22Rv1 (cell line): ENCODE measurements around the gene ZSWIM5.

Source experiments
- ZFX ChIP-seq: fragments of 450-650 bp; IDR thresholded peaks from 2 replicates; pipeline ENCODE4 v1.6.1; 2017; ENCODE audit warnings: antibody characterized with exemption, borderline replicate concordance
- TF ChIP-seq, protein P1 (sequence below): fragments of 450-650 bp; IDR thresholded peaks from 2 replicates; pipeline ENCODE4 v1.5.1; 2017; ENCODE audit warnings: mild to moderate bottlenecking

DNA sequence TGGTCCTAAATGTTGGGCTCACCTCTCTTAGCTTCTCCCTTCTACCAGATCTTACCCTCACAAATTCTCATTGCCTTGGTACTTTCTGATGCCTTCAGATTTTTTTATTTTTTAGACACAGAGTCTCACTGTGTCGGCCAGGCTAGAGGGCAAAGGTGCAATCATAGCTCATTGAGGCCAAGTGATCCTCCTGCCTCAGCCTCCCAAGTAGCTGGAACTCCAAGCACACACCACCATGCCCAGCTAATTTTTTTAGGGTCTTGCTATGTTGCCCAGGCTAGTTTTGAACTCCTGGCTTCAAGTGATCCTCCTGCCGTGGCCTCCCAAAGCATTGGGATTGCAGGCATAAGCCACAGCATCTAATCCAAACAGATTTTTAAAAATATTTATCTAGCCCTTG, 69.4 kb downstream of the ZSWIM5 start:
- TF ChIP-seq, protein P1, sequence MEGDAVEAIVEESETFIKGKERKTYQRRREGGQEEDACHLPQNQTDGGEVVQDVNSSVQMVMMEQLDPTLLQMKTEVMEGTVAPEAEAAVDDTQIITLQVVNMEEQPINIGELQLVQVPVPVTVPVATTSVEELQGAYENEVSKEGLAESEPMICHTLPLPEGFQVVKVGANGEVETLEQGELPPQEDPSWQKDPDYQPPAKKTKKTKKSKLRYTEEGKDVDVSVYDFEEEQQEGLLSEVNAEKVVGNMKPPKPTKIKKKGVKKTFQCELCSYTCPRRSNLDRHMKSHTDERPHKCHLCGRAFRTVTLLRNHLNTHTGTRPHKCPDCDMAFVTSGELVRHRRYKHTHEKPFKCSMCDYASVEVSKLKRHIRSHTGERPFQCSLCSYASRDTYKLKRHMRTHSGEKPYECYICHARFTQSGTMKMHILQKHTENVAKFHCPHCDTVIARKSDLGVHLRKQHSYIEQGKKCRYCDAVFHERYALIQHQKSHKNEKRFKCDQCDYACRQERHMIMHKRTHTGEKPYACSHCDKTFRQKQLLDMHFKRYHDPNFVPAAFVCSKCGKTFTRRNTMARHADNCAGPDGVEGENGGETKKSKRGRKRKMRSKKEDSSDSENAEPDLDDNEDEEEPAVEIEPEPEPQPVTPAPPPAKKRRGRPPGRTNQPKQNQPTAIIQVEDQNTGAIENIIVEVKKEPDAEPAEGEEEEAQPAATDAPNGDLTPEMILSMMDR, result no peak
- no peak for TF ChIP-seq ZFX
